HepG2 (cell line): Measurements from ENCODE around the gene EEPD1. TPM values are rescaled to one million over a fixed set of nuclear protein-coding genes. Genes with fewer than 3 reads are reported as not detected.

ENCODE experiments used
- ATAC-seq: fragments of 200-7000 bp; cut with Tn5 transposase; 3 replicates; pipeline ENCODE4 v1.9.1; 2020; ENCODE audit warnings: mild to moderate bottlenecking, moderate library complexity
- BruUV-seq: library from RNA; stranded (reverse); fragments of 400-500 nt; replicated peaks from 2 replicates; lab custom pipeline; 2021; lab: Mats Ljungman, UMichigan
- CTCF ChIA-PET: fragments of 300-600 bp; formaldehyde crosslinking; extraction: SDS; loops from one replicate; lab custom pipeline; 2021; ENCODE audit warnings: low total read pairs, inconsistent platforms, low intra/inter-chr PET ratio; lab: Yijun Ruan, JAX
- POLR2A ChIA-PET: fragments of 350-600 bp; sonication (Branson Sonifier 250); formaldehyde crosslinking; loops from one replicate; lab custom pipeline; 2020; ENCODE audit warnings: antibody characterized with exemption, inconsistent platforms; lab: Yijun Ruan, JAX
- DNase-seq: peaks from one replicate; pipeline ENCODE4 v3.0.0-alpha.2; 2015; ENCODE audit warnings: low spot score
- FAIRE-seq: peaks from 3 replicates; lab custom pipeline; 2011; peaks lifted over from hg19 to GRCh38; lab: Jason Lieb, UNC
- H2AFZ ChIP-seq: one replicate; pipeline ENCODE4 v1.6.1; 2011; ENCODE audit warnings: low read length, inconsistent platforms
- H3K27ac ChIP-seq: fragments of 300-600 bp; 3 replicates; pipeline ENCODE4 v1.8.0; 2011; ENCODE audit warnings: mixed run types, mild to moderate bottlenecking, mixed read lengths, low read length, inconsistent platforms; ENCODE audit not compliant: insufficient read depth; ENCODE audit errors: extremely low read length
- H3K27me3 ChIP-seq, 2 experiments: fragments of 200-600 bp in 1 of 2; 2 replicates in 1 of 2; 3 replicates in 1 of 2; pipeline versions ENCODE4 v1.6.0 to v1.8.0; 2011; ENCODE audit warnings: low read length in 2 of 2, mild to moderate bottlenecking in 2 of 2, moderate library complexity in 2 of 2, inconsistent platforms in 1 of 2; ENCODE audit not compliant: insufficient read depth in 2 of 2, control insufficient read depth in 1 of 2
- H3K36me3 ChIP-seq, 2 experiments: fragments of 200-600 bp in 1 of 2; replicated peaks in 1 of 2; 2 replicates in 1 of 2; 3 replicates in 1 of 2; pipeline versions ENCODE4 v1.5.1 to v1.8.0; 2011; ENCODE audit warnings: low read length in 2 of 2, inconsistent platforms in 1 of 2; ENCODE audit not compliant: insufficient read depth in 2 of 2, control insufficient read depth in 1 of 2
- H3K4me1 ChIP-seq: 2 replicates; pipeline ENCODE4 v1.5.1; 2012; ENCODE audit warnings: low read length, inconsistent platforms; ENCODE audit not compliant: insufficient read depth
- H3K4me2 ChIP-seq: 2 replicates; pipeline ENCODE4 v1.6.0; 2011; ENCODE audit warnings: low read depth, low read length, inconsistent platforms
- H3K4me3 ChIP-seq, 3 experiments: fragments of 200-600 bp in 1 of 3; sonication (generic), shearing (Covaris generic) in 1 of 3; replicated peaks in 1 of 3; 2 replicates each; pipeline ENCODE4 v1.5.1; 2011 to 2016; ENCODE audit warnings: low read length in 3 of 3, inconsistent platforms in 2 of 3, low read depth in 2 of 3, mild to moderate bottlenecking in 2 of 3, control low read depth in 1 of 3, mixed read lengths in 1 of 3; ENCODE audit not compliant: insufficient read depth in 1 of 3
- H3K79me2 ChIP-seq: one replicate; pipeline ENCODE4 v1.6.1; 2011; ENCODE audit warnings: low read length, inconsistent platforms; ENCODE audit not compliant: insufficient read depth
- H3K9ac ChIP-seq: 2 replicates; pipeline ENCODE4 v1.6.0; 2011; ENCODE audit warnings: mild to moderate bottlenecking, low read depth, low read length, inconsistent platforms; ENCODE audit not compliant: insufficient read depth
- H3K9me3 ChIP-seq: 2 replicates; pipeline ENCODE4 v1.5.1; 2012; ENCODE audit warnings: mild to moderate bottlenecking, low read length
- H4K20me1 ChIP-seq: 2 replicates; pipeline ENCODE4 v1.6.0; 2011; ENCODE audit warnings: inconsistent platforms, mild to moderate bottlenecking, low read length, moderate library complexity; ENCODE audit not compliant: insufficient read depth
- AHR ChIP-seq: IDR thresholded peaks from 2 replicates; pipeline ENCODE4 v1.6.1; 2018; ENCODE audit warnings: missing genetic modification reagents, missing compliant biosample characterization
- BRD4 ChIP-seq: sonication (generic); formaldehyde crosslinking; IDR thresholded peaks from 2 replicates; pipeline ENCODE4 v1.4.0; 2020; ENCODE audit warnings: missing genetic modification reagents
- CREB1 ChIP-seq, 2 experiments: fragments of 450-650 bp in 1 of 2; IDR thresholded peaks; 2 replicates each; pipeline ENCODE4 v1.6.1; 2016 to 2017; ENCODE audit warnings: control low read depth in 1 of 2, mild to moderate bottlenecking in 1 of 2, missing compliant biosample characterization in 1 of 2, missing genetic modification characterization in 1 of 2
- FOXM1 ChIP-seq: sonication (generic); formaldehyde crosslinking; IDR thresholded peaks from 2 replicates; pipeline ENCODE4 v1.5.0; 2020; ENCODE audit warnings: missing genetic modification reagents
- MXI1 ChIP-seq: IDR thresholded peaks from 3 replicates; pipeline ENCODE4 v1.6.1; 2012; ENCODE audit warnings: low read depth, low read length, inconsistent platforms, borderline replicate concordance
- RBAK ChIP-seq: sonication (generic); formaldehyde crosslinking; IDR thresholded peaks from 2 replicates; pipeline ENCODE4 v1.5.1; 2020; ENCODE audit warnings: mild to moderate bottlenecking, missing genetic modification reagents
- RNF2 ChIP-seq: fragments of 450-650 bp; conservative IDR thresholded peaks from 2 replicates; pipeline ENCODE4 v1.6.1; 2016; ENCODE audit warnings: low read depth
- SRSF1 ChIP-seq: fragments of 200-400 bp; formaldehyde crosslinking; optimal IDR thresholded peaks from 2 replicates; pipeline ENCODE3; 2017; ENCODE audit warnings: mild to moderate bottlenecking, low read depth, low read length, moderate library complexity
- ZBTB7A ChIP-seq: sonication (generic); formaldehyde crosslinking; IDR thresholded peaks from 2 replicates; pipeline ENCODE4 v1.8.0; 2022; ENCODE audit warnings: mild to moderate bottlenecking, missing genetic modification reagents
- ZNF251 ChIP-seq: sonication (generic); formaldehyde crosslinking; IDR thresholded peaks from 2 replicates; pipeline ENCODE4 v1.9.0; 2021; ENCODE audit warnings: mild to moderate bottlenecking, missing genetic modification reagents
- ZNF451 ChIP-seq: sonication (generic); formaldehyde crosslinking; IDR thresholded peaks from 2 replicates; pipeline ENCODE4 v1.5.0; 2020; ENCODE audit warnings: mild to moderate bottlenecking, missing genetic modification reagents
- ZNF670 ChIP-seq: sonication (generic); formaldehyde crosslinking; IDR thresholded peaks from 2 replicates; pipeline ENCODE4 v1.8.0; 2022; ENCODE audit warnings: mild to moderate bottlenecking, missing genetic modification reagents, borderline replicate concordance
- WGBS: methylation state at CpG from one replicate; pipeline ENCODE4 v1.1.6; 2017; ENCODE audit warnings: low lambda C conversion rate; 5-methylcytosine and 5-hydroxymethylcytosine counted together
- in situ Hi-C: cut with HindIII; loops from 2 replicates; pipeline ENCODE4 v1.10.0; 2017; ENCODE audit warnings: low pct_unique_long_range_greater_than_20kb; ENCODE audit not compliant: extremely low pct_ligation_motif_present
- intact Hi-C: fragments of 100-400 bp; cut with micrococcal nuclease; formaldehyde crosslinking; loops from one replicate; pipeline ENCODE4 v1.10.0; 2022; ENCODE audit not compliant: unreplicated experiment
- polyA plus RNA-seq, 8 experiments: library from polyadenylated mRNA; depleted of rRNA in 3 of 8; stranded (reverse) in 7 of 8; unstranded in 1 of 8; fragments of >200 nt; fragmentation: Illumina TruSeq in 4 of 8; extraction: Trizol in 4 of 8; gene quantifications; 2 replicates each; pipeline versions ENCODE4 v1.2.1 to v1.2.3, GENCODE V29; 2011 to 2016; ENCODE audit warnings: low read depth in 4 of 8, missing spikeins in 1 of 8, mixed read lengths in 1 of 8; ENCODE audit not compliant: insufficient read depth in 1 of 8
- total RNA-seq, 5 experiments: library from RNA; depleted of rRNA; stranded (reverse); fragments of >200 nt; fragmentation: Illumina TruSeq; extraction: Trizol; gene quantifications; 2 replicates each; pipeline ENCODE4 v1.2.3, GENCODE V29; 2016; ENCODE audit warnings: low read depth in 1 of 5
- TF ChIP-seq, protein P1 (sequence below): sonication (generic); formaldehyde crosslinking; IDR thresholded peaks from 2 replicates; pipeline ENCODE4 v1.4.0; 2020; ENCODE audit warnings: missing genetic modification reagents

The EEPD1 gene
- total and polyA plus RNA-seq, 2 of the 13 experiments (the other 11 are each of a cell fraction or from before 2014, with no cell fraction given) = 10.1 to 16.4 TPM

DNA sequence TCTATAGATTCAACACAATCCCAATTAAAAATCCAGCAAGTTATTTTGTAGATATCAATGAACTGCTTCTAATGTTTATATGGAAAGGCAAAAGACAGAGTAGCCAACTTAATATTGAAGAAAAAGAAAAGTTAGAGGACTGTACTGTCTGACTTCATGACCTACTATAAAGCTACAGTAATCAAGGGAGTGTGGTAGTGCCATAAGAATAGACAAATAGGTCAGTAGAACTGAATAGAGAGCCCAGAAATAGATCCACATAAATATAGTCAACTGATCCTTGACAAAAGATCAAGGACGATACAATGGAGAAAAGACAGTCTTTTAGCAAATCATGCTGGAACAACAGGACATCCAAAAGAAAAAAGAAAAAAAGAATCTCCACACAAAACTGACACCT is 7.4 kb upstream of the EEPD1 start:
- H3K4me1 ChIP-seq = peaks cover 11% of the 10 kb centered on the region
- no TSS peak for BruUV-seq
- CTCF ChIA-PET = no interaction called here
- ATAC-seq (no peak), FAIRE-seq (no peak)
- no peak overlapping the region for H3K9ac ChIP-seq
- H3K27me3 ChIP-seq = peaks cover 2 to 4% of the 10 kb centered on the region in 2 experiments; a peak in 1 of 5 replicates
- H3K4me3 ChIP-seq = no peak overlapping the region
- intact Hi-C loops = no loop called here
- H3K36me3 ChIP-seq = no peaks in the 10 kb centered on the region
- peaks cover 8% of the 10 kb centered on the region for H3K9me3 ChIP-seq
- TF ChIP-seq RNF2 = no peak
- no peak for TF ChIP-seq CREB1 (IDR thresholded peaks at IDR 0.05)
- TF ChIP-seq CREB1 (CRISPR knock-in tag; IDR thresholded peaks at IDR 0.05) = no peak
- TF ChIP-seq ZNF670 (CRISPR knock-in tag) = no peak
- TF ChIP-seq, protein P1, sequence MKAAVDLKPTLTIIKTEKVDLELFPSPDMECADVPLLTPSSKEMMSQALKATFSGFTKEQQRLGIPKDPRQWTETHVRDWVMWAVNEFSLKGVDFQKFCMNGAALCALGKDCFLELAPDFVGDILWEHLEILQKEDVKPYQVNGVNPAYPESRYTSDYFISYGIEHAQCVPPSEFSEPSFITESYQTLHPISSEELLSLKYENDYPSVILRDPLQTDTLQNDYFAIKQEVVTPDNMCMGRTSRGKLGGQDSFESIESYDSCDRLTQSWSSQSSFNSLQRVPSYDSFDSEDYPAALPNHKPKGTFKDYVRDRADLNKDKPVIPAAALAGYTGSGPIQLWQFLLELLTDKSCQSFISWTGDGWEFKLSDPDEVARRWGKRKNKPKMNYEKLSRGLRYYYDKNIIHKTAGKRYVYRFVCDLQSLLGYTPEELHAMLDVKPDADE (CRISPR knock-in tag) = no peak
- TF ChIP-seq ZBTB7A (CRISPR knock-in tag) = no peak
- TF ChIP-seq AHR (CRISPR knock-in tag) = no peak
- TF ChIP-seq BRD4 (CRISPR knock-in tag) = no peak
- no peak for TF ChIP-seq ZNF451 (CRISPR knock-in tag)
- no peak for TF ChIP-seq RBAK (CRISPR knock-in tag)
- TF ChIP-seq FOXM1 (CRISPR knock-in tag) = no peak
- no peak for TF ChIP-seq MXI1
- no peak for TF ChIP-seq ZNF251 (CRISPR knock-in tag)
- no peak for TF ChIP-seq SRSF1
- TF ChIP-seq, all 625 proteins: peak for 0
- no peaks in the 10 kb centered on the region for H3K79me2 ChIP-seq
- POLR2A ChIA-PET = no interaction called here
- H3K4me2 ChIP-seq = no peak overlapping the region
- DNase-seq = no peak
- no peak overlapping the region for H3K27ac ChIP-seq
- 0% methylated on average over 1 of the region's 1 CpG for WGBS
- in situ Hi-C loops = no loop called here
- no peaks in the 10 kb centered on the region for H4K20me1 ChIP-seq
- H2AFZ ChIP-seq = no peak overlapping the region
